HG03066 (cell line): ENCODE results near the gene CCDC78.
"Not testable (repeated sequence)": the region's sequence is repeated elsewhere in the genome, so short reads cannot be mapped to it uniquely, and the experiment has no call there.

Experiments
- ATAC-seq: cut with Tn5 transposase; IDR thresholded peaks from one replicate; pipeline ENCODE4 v1.9.1; 2021; ENCODE audit warnings: low read depth; ENCODE audit not compliant: unreplicated experiment

The CCDC78 gene

GRCh38 chr16:714558-715476 is 11.4 kb downstream of the CCDC78 start, which contains the start of gene METRN:
METRN (plus strand) TSS chr16:715118; CDS start chr16:715290, 172 bp downstream.
- ATAC-seq: peak; percentile 56

- ATAC-seq: no peak
Measured at GRCh38 chr16:714079-714478, 12.2 kb downstream of the CCDC78 start.

GRCh38 chr16:712740-713250 is 13.4 kb downstream of the CCDC78 start:
- ATAC-seq: not testable (repeated sequence)

- no peak for ATAC-seq
Measured at GRCh38 chr16:711548-712320, 14.5 kb downstream of the CCDC78 start.

- ATAC-seq: no peak
Measured at GRCh38 chr16:711084-711483, 15.2 kb downstream of the CCDC78 start.

- ATAC-seq: no peak
Measured at GRCh38 chr16:710500-711075, 15.7 kb downstream of the CCDC78 start.

- ATAC-seq: no peak
Measured at GRCh38 chr16:709566-710499, 16.4 kb downstream of the CCDC78 start.

GRCh38 chr16:708959-709358 is 17.3 kb downstream of the CCDC78 start:
- ATAC-seq: no peak

- no peak for ATAC-seq
Measured at GRCh38 chr16:708019-708418, 18.2 kb downstream of the CCDC78 start.

GRCh38 chr16:707062-707538 is 19.1 kb downstream of the CCDC78 start:
- no peak for ATAC-seq

- no peak for ATAC-seq
Measured at GRCh38 chr16:706189-707061, 19.8 kb downstream of the CCDC78 start.

- ATAC-seq: no peak
Measured at GRCh38 chr16:705431-706188, 20.6 kb downstream of the CCDC78 start, which contains the start of gene FBXL16. FBXL16 (minus strand) TSS chr16:705801; CDS start chr16:697405, 8,396 bp downstream.

GRCh38 chr16:704552-705380 is 21.5 kb downstream of the CCDC78 start:
- ATAC-seq: no peak

- no peak for ATAC-seq
Measured at GRCh38 chr16:704047-704446, 22.2 kb downstream of the CCDC78 start.

- ATAC-seq: no peak
Measured at GRCh38 chr16:703406-703805, 22.8 kb downstream of the CCDC78 start.

- no peak for ATAC-seq
Measured at GRCh38 chr16:702341-702740, 23.9 kb downstream of the CCDC78 start.
